ENCODE data around the gene SNRPA. TPM values are rescaled to one million over a fixed set of nuclear protein-coding genes. Genes with fewer than 3 reads are reported as not detected.
A peak's percentile ranks its signal among the peaks of the same experiment; 100 is the strongest.
"Not testable (repeated sequence)": the region's sequence is repeated elsewhere in the genome, so short reads cannot be mapped to it uniquely, and the experiment has no call there.

Gene SNRPA
- total RNA-seq, 1 donor from 2014 or later = 17.0 TPM

DNA sequence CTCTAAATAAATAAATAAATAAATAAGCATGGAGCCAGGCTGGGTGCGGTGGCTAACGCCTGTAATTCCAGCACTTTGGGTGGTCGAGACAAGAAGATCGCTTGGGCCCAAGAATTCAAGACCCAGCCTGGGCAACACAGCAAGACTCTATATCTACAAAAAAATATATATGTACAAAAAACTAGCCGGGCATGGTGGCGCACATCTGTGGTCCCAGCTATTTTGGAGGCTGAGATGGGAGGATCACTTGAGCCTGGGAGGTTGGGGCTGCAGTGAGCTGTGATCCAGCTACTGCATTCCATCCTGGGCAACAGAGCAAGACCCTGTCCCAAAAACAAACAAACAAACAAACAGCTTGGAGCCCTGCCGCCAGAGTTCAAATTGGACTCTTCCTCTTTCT lies 3.5 kb upstream of the SNRPA start:
- DNase-seq = no peak

DNA sequence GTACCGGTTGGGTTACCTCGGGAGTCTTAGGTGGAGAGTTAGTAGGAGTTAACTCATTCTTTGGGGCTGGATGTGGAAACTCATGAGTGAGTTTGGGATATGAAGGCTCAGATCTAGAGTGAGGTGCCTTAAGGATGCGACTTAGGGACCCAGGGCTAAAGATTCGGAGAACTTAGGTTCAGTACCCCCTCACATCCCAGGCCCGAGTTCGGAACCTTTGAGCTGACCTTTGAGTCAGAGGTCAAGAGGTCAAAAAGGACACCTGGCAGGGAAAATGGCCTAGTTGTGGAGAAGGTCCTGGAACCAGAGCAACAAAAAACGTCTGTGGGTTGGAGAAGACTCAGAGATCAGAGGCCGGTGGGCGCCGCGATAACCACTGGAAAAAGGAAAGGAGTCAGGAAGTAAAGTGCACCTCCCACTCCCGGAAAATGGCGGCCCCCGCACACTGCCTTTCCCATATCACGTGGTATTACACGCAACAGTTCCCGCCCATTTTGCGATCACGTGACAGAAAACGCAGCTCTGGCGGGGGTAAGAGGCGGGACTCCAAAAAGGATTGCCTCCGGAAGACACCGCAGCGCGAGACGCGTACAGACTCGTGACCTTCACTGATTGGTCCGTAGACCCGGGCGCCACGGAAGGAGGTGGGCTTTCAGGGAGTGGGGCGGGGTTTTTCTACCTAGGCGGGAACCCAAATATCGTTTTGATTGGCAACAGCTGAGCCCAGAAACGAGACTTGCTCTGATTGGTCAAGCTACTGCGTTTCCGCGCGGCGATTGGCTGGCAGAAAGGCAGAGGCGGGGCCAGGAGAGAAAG lies 737 bp upstream of the SNRPA start, which contains the start of gene ACTMAP:
Gene ACTMAP, minus strand, starts transcription at position 420 of the 816 bp plus-strand sequence. CDS start 674 bp downstream, outside the sequence.
- DNase-seq = peak; percentile 100

DNA sequence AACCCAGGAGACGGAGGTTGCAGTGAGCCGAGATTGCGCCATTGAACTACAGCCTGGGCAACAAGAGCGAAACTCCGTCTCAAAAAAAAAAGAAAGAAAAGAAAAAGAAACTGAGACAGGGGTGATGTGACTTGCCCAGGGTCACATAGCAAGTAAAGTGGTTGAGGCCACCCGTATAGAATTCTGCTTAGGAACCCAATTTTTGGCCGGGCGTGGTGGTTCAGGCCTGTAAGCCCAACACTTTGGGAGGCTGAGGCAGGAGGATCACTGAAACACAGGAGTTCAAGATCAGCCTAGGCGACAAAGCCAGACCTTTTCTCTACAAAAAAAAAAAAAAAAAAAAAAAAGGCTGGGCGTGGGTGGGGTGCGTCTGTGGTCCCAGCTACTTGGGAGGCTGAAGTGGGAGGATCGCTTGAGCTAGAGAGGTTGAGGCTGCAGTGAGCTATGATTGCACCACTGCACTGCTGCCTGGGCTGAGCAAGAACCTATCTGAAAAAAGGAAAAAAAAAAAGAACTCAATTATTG lies 1.3 kb downstream of the SNRPA start:
- no peak for DNase-seq

DNA sequence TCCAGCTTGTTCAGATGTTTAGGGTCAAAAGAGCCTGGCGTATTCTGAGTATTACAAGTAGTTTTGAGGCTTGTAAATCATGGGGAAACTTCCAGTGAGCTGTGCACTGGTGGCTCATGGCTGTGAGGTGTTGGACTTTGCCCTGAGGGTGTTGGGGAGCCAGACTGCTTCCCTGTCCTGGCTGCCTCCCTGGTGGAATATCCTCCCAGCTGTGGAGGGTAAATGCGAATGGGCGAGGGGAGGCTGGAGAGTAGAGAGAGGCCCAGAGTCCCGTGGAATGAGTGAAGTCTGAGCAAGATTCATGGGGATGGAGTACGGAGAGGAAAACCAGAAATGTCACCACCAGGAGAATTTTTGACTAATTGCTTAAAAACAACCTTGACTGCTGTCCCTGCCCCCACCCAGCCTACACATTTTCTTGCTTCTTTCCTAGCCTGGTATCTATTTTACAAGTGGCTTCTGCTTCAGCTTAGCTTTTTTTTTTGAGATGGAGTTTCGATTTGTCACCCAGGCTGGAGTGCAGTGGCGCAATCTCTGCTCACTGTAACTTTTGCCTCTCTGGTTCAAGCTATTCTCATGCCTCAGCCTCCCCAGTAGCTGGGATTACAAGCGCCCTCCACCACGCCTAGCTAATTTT lies 3.7 kb downstream of the SNRPA start:
- DNase-seq = no peak

DNA sequence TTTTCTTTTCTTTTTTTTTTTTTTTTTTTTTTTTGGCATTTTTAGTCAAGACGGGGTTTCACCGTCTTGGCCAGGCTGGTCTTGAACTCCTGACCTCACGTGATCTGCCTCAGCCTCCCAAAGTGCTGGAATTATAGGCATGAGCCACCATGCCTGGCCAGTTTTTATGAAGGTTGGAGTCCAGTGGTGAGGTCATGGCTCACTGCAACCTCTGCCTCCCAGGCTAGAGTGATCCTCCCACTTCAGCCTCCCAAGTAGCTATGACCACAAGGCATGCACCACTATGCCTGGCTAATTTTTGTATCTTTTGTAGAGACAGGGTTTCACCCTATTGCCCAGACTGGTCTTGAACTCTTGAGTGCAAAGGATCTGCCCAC lies 4.2 kb downstream of the SNRPA start:
- DNase-seq = no peak

DNA sequence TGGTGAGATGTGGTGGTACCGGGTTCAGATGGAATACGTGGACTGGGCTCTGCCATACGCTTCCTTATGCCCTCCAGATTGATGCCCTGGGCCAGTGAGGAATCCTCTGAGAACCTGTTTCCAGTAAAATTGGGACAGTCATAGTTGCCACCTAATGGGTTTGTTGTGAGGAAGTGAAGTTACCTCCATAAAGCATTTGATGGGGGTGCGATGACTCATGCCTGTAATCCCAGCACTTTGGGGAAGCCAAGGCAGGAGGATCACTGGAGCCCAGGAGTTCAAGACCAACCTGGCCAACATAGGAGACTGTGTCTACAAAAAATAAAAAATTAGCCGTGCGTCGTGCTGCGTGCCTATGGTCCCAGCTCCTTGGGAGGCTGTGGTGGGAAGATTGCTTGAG lies 4.8 kb downstream of the SNRPA start:
- DNase-seq = no peak

DNA sequence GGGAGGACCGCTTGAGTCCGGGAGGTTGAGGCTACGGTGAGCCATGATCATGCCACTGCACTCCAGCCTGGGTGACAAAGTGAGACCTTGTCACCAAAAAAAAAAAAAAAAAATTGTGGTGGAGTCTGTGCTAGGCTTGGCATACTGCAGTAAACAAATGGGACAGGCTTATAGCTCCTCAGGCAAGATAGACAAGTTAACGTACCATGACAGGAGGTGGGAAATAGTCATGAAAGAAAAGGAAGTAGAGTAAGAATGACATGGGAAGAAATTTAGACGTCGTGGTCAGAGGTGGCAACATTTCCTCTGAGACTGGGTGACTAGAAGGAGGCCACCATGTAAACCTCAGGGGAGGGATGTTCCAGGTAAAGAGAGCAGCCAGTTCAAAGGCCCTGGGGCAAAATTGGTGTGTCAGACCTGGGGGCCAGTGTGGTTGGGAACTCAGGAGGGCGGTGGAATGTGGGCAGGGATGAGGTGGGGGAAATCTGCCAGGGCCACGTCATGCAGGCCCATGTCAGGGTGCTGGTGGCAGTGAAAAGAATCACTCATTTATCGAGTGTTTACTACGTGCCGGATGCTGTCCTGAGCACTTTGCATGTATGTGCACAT lies 5.6 kb downstream of the SNRPA start:
- DNase-seq = no peak

DNA sequence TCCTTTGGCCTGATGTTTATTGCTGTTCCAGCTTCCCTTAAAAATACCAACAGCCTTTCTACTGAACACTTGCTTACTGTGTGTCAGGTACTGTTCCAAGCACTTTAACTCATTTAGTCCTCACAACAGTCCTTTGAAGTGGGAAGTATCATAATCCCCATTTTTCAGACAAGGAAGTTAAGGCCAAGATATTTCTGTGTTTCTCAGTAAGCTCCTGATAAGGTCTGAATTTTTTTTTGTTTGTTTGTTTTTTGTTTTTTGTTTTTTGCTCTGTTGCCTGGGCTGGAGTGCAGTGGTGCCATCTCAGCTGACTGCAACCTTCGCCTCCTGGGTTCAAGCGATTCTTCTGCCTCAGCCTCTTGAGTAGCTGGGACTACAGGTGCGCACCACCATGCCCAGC lies 7.5 kb downstream of the SNRPA start:
- DNase-seq = no peak

DNA sequence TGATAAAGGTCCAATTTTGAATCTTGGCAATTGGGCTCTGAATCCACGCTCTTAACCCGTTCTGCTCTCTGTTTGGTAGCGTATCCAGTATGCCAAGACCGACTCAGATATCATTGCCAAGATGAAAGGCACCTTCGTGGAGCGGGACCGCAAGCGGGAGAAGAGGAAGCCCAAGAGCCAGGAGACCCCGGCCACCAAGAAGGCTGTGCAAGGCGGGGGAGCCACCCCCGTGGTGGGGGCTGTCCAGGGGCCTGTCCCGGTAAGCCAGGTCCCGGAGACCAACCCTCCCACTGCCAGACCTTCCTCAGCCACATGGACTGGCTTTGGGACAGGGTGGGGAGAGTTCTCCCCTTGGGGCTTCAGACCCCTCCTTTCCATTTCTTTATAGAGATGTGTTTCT lies 8.3 kb downstream of the SNRPA start:
- no peak for DNase-seq

DNA sequence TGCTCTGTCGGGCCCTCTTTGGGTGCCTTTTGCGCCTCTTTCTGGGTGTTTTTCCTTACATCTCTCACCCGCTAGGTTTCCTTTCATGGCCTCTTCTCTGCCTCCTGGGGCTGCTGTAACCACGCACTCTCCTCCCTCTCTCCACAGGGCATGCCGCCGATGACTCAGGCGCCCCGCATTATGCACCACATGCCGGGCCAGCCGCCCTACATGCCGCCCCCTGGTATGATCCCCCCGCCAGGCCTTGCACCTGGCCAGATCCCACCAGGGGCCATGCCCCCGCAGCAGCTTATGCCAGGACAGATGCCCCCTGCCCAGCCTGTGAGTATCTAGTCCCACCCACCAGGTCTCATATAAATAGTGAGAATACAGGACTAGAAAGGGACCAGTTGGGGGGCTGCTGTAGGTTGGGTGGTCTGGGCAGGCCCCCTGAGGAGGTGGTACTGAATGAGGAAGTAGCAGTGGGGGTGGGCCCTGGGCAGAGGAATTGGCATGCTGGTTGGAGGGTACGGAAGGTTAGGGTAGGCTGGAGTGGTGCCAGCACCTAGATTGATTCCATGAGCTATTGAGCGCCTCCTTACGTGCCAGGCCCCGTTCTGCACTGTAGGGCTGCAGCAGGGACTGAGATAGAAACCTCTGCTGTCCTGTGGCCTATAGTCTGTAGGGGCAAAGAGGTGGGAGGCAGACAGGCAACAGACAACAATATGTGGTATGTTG lies 11.9 kb downstream of the SNRPA start:
- no peak for DNase-seq

DNA sequence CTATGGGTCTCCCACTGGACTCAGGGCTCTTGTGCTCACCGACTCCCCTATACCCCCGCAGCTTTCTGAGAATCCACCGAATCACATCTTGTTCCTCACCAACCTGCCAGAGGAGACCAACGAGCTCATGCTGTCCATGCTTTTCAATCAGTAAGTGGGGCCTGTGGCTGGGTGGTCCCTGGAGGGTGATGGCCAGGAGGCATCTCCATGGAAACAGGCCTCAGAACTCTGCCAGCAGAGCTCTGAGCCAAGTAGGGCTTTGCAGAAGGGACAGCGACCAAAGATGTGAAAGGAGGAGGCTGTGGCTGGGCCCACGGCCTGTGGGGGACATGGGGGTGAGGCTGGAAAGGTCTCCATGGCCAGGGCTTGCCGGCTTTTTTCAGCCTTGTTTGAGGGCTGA lies 12.5 kb downstream of the SNRPA start:
- no peak for DNase-seq

DNA sequence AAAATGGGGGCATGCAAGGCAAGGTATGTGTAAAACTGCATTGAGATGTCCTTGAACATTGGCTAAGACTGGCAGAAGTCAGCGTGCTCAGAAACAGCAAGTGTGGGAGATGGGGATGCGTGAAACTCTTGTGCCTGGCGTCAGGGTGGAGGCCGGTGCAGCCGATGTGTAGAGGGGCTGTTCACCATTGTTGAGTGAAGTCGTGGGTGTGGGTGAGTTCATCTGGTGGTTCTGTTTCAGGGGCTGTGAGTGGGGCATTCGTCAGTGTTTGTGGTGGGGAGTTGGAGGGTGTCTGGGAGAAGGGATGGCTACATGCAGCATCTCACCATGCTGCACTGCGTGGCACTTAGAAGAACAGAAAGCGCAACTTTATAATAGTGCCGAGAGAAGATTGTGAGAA lies 13.0 kb downstream of the SNRPA start:
- no peak for DNase-seq

DNA sequence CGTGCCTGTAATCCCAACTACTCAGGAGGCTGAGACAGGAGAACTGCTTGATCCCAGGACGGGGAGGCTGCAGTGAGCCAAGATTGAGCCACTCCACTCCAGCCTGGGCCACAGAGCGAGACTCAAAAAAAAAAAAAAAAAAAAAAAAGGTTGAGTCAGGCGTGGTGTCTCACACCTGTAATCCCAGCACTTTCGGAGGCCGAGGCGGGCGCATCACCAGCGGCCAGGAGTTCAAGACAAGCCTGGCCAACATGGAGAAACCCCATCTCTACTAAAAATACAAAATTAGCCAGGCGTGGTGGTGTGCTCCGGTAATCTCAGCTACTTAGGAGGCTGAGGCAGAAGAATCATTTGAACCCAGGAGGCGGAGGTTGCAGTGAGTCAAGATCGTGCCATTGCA lies 15.4 kb downstream of the SNRPA start:
- not testable (repeated sequence) for DNase-seq

DNA sequence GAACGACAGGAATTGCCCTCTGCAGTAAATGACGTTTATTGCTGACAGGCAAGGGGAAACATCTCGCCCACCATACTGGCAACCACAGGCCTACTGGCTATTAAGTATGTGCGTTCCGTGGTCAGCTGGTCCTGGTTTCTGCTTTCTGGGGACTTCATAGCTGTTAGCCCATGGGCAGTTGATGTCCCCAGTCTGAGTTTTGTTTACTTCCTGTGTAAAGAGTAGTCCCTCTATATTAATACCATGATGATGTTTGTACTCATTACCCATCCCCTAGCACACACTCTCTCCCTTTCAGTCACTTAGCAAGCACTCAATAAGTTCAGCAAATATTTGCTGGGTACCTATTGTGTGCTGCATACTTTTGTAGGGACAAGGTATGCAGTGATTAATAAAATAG lies 17.9 kb downstream of the SNRPA start:
- DNase-seq = no peak

DNA sequence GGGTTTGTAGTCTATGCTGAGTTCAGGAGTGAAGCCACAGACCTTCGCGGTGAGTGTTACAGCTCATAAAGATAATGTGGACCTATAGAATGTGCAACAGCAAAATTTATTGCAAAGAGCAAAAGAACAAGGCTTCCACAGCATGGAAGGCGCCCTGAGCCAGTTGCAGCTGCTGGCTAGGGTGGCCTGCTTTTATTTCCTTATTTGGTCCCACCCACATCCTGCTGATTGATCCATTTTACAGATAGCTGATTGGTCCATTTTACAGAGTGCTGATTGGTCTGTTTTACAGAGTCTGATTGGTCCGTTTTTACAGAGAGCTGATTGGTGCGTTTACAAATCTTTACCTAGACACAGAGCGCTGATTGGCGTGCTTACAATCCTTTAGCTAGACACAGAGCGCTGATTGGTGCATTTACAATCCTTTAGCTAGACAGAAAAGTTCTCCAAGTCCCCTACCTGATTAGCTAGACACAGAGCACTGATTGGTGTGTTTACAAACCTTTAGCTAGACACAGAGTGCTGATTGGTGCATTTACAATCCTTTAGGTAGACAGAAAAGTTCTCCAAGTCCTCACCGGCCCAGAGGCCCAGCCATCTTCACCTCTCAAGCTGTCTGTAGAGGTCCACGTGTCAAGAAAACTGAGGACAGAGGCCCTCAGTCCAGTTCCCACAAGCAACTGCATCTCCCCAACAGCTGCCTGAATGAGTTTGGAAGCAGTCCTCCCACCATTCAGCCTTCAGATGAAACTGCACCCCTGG lies 20.3 kb downstream of the SNRPA start:
- not testable (repeated sequence) for DNase-seq

DNA sequence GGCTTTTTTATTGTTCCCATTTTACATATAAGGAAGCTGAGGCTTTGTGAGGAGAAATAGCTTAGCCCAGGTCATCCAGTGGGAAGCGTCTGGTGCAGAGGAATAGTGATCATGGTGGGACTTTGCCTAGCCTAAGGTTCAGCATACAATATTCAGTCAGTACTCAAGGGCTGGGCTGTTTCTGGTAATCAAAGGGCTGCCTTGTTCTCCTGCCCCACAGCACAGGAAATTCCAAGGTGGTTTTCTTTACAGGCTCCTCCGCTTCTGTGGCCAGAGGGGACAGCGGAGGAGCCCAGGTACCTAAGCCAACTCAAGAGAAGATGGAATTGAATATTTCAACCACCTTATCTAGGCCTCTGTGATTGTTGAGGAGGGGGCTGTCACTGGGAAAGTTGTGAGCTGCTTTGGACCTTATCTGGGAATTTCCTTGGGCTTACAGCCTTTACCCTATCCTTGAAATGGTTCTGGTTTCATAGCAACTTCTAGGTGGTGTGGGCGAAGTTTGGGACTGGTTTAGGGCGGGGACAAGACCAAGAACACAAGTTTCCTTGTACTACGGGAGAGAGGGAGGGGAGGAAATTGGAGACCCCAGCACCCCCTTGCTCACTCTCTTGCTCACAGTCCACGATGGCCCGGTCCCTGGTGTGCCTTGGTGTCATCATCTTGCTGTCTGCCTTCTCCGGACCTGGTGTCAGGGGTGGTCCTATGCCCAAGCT lies 24.1 kb downstream of the SNRPA start, which contains the start of gene MIA:
Gene MIA, plus strand, starts transcription at position 606 of the 716 bp plus-strand sequence. Its CDS starts 22 bp downstream, at position 628.
- DNase-seq = no peak

DNA sequence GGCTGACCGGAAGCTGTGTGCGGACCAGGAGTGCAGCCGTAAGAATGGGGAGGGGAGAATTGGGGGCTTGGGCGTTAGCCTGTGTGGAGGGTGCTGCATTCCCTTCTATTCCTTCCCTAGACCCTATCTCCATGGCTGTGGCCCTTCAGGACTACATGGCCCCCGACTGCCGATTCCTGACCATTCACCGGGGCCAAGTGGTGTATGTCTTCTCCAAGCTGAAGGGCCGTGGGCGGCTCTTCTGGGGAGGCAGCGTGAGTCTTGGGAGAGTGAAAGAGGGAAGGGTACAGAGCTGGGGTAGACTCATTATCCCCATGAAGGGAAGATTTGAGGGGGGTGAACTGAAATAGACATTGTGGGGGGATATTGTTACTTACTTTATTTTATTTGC lies 24.6 kb downstream of the SNRPA start:
- no peak for DNase-seq

DNA sequence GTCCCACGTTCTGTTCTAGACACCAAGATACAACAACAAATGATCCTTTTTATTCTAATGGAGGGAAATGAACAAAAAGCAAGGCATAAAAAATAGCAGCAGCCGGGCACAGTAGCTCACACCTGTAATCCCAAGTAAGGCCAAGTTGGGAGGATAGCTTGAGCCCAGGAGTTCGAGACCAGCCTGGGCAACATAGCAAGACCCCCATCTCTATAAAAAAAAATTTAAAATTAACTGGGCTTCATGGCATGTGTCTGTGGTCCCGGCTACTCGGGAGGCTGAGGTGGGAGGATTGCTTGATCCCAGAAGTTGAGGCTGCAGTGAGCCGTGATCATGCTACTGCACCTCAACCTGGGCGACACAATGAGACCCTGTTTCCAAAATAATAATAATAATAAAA lies 25.4 kb downstream of the SNRPA start:
- DNase-seq = no peak

DNA sequence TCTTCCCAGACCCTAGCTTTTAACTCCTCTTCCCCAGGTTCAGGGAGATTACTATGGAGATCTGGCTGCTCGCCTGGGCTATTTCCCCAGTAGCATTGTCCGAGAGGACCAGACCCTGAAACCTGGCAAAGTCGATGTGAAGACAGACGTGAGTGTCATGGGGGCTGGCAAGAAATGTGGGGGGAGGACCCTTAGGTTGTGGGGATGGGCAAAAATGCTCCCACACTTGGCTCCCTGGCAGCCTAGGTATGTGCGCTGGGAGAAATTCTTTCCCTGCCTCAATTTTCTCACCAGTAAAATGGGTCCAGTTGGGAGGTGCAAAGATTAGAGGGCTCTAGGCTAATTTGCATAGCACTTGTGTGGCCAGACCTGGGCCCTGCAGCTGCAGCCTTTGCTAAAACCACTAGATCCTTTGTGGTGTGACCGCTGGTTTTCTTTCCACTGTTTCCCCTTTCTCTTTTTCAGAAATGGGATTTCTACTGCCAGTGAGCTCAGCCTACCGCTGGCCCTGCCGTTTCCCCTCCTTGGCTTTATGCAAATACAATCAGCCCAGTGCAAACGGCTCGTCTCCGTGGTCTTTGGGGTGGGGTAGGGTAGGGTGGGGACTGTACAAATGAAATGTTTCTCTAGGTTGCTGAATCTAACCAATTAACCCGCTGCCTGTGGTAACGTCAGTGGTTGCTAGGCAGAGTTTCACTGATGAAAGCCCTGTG lies 26.1 kb downstream of the SNRPA start:
- peak; percentile 79 for DNase-seq

DNA sequence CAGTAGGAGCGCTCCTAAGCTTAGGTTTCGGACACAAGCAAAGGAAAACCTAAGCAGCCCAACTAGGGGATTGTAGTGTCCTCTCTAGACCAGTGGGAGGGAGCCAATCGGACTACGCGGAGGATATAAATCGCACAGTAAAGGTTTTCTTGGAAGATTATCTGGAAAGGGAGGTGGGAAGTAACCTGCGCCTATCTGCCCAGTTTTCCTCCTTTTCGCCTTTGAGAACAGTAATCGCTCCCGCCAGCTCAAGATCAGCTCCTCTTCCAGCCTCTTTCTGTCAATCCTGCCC lies 26.6 kb downstream of the SNRPA start:
- DNase-seq = no peak

Data from occipital lobe (tissue), 2 donors.